NCI-H1694 treated with DMSO at 0.1 percent for 48 hours (cell line): ENCODE data around the gene TNFRSF8.

Experiments used
- DNase-seq: peaks from one replicate; lab custom pipeline; 2025; lab: John Stamatoyannopoulos, UW

TNFRSF8 gene

DNA sequence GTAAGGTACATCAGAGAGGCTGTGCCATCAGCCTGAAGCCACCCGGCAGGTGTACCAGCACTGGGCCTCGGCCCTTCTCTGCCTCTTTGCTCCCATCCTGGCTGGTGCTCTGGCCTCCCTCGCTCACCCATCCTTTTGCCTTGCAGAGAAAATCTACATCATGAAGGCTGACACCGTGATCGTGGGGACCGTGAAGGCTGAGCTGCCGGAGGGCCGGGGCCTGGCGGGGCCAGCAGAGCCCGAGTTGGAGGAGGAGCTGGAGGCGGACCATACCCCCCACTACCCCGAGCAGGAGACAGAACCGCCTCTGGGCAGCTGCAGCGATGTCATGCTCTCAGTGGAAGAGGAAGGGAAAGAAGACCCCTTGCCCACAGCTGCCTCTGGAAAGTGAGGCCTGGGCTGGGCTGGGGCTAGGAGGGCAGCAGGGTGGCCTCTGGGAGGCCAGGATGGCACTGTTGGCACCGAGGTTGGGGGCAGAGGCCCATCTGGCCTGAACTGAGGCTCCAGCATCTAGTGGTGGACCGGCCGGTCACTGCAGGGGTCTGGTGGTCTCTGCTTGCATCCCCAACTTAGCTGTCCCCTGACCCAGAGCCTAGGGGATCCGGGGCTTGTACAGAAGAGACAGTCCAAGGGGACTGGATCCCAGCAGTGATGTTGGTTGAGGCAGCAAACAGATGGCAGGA is 79.2 kb downstream of the TNFRSF8 start:
- no peak for DNase-seq

DNA sequence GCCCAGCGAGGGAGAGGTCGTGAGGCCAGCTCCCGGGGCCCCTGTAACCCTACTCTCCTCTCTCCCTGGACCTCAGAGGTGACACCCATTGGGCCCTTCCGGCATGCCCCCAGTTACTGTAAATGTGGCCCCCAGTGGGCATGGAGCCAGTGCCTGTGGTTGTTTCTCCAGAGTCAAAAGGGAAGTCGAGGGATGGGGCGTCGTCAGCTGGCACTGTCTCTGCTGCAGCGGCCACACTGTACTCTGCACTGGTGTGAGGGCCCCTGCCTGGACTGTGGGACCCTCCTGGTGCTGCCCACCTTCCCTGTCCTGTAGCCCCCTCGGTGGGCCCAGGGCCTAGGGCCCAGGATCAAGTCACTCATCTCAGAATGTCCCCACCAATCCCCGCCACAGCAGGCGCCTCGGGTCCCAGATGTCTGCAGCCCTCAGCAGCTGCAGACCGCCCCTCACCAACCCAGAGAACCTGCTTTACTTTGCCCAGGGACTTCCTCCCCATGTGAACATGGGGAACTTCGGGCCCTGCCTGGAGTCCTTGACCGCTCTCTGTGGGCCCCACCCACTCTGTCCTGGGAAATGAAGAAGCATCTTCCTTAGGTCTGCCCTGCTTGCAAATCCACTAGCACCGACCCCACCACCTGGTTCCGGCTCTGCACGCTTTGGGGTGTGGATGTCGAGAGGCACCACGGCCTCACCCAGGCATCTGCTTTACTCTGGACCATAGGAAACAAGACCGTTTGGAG is 80.0 kb downstream of the TNFRSF8 start:
- no peak for DNase-seq

DNA sequence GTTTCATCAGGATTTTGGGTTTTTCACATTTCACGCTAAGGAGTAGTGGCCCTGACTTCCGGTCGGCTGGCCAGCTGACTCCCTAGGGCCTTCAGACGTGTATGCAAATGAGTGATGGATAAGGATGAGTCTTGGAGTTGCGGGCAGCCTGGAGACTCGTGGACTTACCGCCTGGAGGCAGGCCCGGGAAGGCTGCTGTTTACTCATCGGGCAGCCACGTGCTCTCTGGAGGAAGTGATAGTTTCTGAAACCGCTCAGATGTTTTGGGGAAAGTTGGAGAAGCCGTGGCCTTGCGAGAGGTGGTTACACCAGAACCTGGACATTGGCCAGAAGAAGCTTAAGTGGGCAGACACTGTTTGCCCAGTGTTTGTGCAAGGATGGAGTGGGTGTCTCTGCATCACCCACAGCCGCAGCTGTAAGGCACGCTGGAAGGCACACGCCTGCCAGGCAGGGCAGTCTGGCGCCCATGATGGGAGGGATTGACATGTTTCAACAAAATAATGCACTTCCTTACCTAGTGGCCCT is 80.6 kb downstream of the TNFRSF8 start:
- DNase-seq, result no peak

GRCh38 chr1:12144236-12144635 is 81.1 kb downstream of the TNFRSF8 start:
- no peak for DNase-seq

DNA sequence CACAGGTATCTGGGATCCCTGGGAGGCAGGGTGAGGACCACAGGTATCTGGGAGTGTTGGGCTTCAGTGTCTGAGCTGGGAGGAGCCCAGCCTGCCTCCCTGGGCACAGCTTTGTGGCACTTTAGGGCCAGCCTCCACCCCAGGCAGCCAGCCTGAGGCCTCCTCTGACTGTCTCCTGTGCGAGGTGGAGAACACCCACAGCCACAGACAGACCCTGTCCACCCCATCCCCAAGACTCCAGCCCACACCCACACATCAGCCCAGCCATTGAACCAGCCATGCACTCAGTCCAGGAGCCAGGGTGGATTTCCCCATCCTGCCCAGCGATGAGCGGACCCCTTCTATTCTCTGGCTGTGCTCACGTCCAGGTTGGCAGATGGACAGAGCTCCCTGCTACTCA is 81.9 kb downstream of the TNFRSF8 start:
- no peak for DNase-seq

GRCh38 chr1:12145616-12146342 is 82.7 kb downstream of the TNFRSF8 start:
- no peak for DNase-seq

DNA sequence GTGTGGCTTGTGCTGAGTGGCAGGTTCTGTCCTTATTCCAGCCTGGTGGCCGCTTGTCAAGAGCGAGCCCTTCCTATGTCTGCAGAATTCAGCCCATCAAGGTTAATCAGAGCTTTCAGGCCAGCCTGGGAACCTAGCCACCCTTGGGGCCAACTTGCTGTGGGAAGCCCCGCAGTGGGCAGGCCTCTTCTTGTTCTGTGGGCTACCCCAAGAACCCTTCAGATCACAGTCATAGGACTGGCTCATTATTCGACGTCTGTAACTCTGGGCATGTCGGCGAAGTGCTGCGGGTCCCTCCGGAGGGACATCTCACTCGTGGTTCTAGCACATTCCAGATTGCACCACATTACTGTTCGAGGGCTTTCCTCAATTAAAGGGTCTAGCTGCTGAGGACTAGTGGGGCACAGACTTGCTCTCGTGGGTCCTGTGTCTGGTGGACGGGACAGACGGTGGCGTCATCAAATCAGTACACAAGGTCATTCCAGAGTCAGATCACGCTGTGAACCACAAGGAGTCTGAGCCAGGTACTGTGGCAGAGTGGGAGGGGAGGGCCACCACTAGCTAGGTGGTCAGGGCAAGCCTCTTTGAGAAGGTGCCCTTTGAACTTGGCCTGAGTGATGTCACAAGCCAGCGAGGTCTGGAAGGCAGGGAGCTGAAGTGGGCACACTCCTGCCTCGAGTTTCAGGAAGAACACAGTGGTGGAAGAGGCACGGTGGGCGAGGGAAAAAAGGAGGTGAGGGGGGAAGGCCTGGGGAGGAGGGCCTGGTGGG is 83.4 kb downstream of the TNFRSF8 start:
- no peak for DNase-seq

DNA sequence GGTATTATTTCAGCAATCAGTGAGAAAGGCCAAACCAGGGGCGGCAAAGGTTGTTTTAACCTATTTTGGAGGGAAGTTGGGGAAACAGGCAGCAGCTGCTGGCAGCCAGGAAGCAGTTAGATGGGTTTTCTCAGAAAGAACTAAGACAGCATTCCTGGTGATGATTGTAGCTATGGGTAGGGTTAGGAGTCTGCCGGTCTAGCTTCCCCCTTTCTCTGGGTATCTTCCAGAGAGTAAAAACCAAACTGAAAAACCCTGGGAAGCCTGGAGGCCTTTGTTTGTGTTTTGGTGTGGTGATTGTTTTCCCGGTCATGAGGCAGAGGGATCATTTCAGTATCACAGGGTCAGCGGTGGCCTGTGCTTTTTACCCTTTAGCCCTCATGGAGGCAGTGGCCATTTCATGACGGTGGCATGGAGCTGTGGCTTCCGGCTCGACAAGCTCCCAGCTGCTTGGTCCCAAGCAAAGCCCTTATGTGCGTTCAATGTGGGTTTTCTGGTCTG is 84.1 kb downstream of the TNFRSF8 start:
- no peak for DNase-seq

GRCh38 chr1:12148160-12148957 is 85.3 kb downstream of the TNFRSF8 start:
- DNase-seq, result no peak

GRCh38 chr1:12148958-12149790 is 86.1 kb downstream of the TNFRSF8 start:
- no peak for DNase-seq

- DNase-seq, result no peak
Measured at GRCh38 chr1:12149791-12150175, 86.7 kb downstream of the TNFRSF8 start.

DNA sequence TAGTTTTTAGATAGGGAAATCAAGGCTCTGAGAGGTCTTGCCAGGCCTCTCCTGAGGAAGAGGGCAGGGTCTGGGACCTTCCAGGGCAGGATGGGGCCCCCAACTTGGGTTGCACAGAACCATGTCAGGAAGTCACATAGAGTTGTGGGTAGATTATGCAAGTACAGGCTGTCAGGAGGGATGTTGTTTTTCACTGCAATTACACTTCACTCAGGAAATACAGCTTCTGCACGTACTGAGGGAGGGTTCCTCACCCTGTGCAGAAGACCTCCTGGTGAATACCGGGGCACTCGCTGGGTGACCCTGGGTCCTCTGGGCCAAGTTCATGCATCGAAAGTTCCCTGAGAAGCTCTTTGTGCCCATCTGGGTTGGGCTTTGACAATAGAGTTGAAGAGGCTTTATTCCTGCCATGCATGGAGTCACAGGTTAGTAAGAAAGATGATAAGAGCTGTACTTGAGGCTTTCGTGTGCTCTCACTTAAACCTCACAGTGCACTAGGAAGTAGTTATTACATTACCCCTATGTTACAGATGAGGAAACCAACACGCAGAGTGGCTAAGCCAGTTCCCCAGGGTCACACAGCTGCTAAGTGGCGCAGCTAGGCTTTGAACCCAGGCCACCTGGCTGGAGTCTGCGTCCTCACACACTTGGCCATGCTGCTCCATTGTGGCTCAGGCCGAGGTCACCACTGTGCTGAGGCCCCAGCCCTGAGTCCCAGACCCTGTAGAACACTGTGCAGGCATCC is 87.5 kb downstream of the TNFRSF8 start:
- no peak for DNase-seq

GRCh38 chr1:12151465-12151864 is 88.4 kb downstream of the TNFRSF8 start:
- no peak for DNase-seq

DNA sequence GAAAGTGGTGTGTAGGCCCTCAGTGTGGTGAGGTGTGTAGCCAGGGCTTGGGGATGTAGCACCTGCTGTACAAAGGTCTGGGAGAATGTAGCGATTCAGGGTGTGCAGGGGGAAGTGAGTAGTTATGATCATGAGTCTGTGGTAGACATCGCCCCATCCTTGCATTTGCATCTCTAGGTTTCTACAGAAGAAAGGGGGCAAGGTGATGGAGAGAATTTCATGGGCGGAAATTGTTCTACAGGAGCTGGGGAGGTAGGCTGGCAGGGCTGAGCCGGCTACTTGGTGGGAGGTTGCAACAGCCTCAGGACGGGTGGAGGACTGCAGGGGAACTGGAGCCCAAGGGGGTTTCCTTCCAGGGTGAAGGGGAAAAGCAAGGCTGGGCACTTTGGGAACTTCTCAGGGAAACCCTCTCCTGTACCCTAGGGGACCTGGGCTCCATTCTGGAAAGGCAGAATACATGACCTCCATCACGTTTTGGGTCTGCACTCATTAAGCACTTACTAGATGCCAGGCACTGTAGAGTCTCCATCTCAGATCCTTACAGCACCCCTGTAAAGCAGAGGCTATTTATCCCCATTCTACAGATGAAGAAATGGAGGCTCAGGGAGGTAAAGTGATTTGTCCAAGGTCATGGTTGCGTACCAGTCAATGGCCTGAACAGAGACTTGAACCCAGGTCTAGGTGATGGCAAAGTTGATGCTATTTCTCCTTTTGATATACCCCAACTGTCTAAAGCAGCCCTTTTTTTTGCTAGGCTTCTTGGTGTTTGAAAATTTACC is 89.2 kb downstream of the TNFRSF8 start:
- no peak for DNase-seq

DNA sequence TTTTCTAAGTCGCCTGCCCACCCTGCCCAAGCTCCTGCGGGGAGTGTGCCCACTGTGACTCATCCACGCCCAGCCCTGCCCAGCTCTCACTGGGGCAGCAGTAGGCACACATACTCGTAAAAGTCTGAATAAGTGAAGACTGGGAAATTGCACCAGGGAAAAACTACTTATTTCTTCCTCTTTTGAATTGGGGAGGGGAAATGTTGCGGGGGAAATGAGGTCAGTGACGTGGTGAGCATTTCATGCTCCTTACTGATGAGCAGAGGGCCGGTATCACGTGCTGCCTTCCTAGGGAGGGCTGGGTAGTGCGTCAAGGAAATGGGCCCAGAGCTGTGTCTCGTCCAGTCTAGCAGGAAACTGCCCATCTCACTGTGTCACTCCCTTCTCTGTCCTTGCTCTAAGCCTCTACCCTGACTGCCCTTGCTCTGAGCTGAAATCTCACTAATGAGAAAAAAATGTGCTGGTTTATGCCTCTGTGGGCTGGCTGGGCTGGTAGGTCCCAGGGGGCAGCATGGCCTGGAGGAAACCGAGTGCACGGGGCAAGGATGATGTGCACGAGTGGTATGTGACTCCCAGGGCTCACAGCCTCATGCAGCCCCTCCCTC is 90.2 kb downstream of the TNFRSF8 start:
- DNase-seq, result no peak

DNA sequence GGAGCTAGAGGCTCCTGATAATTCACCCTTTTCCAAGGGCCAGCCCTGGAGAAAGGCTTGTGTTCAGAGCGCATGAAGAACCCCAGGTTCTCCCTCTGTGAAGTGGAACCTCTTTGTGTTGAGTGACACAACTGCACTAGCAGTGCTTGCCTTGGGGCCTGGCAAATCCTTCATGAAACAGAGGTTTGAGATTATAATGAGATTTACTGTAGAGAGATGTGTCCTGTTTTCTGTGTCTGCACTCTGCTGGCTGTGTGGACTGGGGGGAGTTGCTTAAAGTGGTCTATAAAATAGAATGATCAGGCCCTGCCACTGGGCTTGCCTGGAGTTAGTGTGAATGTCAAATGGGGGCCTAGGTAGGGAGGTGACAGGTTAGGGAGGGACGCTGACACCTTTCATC is 92.2 kb downstream of the TNFRSF8 start:
- no peak for DNase-seq

DNA sequence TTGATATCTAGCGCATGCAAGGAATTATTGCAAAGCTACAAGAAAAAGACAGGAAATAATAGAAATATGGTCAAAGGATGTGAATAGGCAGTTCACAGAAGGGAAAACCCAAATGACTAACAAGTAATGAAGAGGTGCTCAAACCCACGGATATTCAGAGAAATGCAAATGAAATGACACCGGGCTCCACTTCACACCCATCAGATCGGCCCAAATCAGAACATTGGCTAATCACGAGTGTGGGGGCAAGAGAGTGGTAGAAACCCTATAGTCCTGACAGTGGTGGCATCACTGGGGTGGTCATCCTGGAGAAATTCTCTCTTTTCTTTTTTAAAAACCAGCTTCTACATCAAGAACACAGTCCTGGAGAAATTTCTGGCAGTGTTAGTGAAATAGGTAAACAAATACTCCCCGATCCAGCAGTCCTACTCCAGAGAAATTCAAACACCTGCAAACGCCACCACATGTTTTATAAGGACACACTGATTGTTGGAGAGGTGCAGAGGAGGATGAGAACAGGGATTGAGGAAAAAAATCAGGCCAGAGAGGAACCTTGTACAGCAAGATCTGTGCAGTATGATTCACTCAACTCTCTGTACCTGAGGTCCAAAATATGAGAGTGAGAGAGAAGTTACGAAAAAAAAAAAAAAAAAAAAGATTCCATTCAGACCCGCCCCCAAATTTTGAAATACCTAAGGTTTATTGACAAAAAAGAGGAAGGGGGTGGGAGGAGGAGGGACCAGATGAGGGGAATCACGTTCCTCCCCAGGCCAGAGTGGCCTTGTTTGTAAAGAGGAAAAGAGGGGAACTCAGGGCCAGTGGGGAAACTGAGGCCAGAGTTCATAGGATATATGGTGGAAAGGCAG is 94.5 kb downstream of the TNFRSF8 start:
- no peak for DNase-seq
